GM18870 (cell line): ENCODE data around the gene VSIG8.

Experiments used
- ATAC-seq: cut with Tn5 transposase; IDR thresholded peaks from one replicate; pipeline ENCODE4 v1.9.1; 2021; ENCODE audit warnings: moderate library complexity; ENCODE audit not compliant: unreplicated experiment

Gene VSIG8

GRCh38 chr1:159831412-159832141 lies 30.9 kb downstream of the VSIG8 start:
- ATAC-seq: no peak

DNA sequence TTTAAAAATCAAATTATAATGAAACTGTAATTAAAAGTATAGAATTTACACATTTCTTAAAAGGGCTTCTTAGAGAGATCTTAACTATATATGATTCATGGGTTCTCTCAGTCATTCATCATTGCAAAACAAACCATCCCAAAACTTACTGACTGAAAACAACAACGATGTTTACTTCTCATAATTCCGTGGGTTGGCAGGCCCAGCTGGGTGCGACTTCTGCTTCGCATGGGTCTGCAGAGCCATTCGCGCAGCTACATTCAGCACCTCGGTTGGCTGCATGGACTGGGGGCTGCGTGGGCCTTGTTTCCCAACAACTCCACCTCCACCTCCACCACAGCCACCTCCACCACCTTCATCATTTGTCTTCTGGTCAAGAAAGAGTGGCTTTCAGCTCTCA lies 31.7 kb downstream of the VSIG8 start:
- ATAC-seq: no peak

DNA sequence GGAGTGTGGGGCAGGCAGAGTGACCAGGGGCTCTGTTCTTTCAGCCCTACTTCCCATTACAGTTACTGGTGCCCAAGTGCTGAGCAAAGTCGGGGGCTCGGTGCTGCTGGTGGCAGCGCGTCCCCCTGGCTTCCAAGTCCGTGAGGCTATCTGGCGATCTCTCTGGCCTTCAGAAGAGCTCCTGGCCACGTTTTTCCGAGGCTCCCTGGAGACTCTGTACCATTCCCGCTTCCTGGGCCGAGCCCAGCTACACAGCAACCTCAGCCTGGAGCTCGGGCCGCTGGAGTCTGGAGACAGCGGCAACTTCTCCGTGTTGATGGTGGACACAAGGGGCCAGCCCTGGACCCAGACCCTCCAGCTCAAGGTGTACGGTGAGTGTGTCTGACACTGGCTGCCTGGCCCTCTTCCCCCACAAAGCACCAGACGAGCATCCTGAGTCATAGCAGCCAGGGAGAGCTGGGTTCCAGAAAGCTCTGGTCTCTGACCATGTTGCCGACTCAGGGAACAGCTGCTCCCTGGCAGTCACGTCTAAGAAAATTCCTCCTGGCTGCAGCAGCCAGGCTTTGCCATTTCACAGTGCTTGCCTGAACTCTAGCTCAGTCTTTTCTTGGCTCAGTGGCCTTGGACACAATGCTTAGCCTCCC lies 32.5 kb downstream of the VSIG8 start:
- ATAC-seq: no peak

- ATAC-seq: peak; percentile 76
These were observed 33.2 kb downstream of the VSIG8 start for GRCh38 chr1:159829273-159829634.

GRCh38 chr1:159828581-159829272 lies 33.7 kb downstream of the VSIG8 start:
- no peak for ATAC-seq

GRCh38 chr1:159828176-159828575 lies 34.3 kb downstream of the VSIG8 start:
- no peak for ATAC-seq

DNA sequence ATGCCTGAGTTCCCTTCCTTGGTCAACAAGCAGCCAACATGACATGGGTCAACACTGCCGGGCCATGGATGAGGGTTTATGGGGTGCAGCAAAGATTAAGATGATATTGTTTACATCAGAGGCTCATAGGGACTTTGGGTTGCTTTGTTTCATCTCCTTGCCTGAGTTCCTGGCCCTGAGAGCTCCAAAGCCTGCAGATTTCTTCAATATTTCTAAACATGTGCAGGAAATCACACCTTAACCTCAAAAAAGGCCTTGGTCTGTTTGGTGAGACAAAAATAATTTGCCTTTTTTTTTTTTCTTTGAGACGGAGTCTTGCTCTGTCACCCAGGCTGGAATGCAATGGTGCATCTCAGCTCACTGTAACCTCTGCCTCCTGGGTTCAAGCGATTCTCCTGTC lies 34.9 kb downstream of the VSIG8 start:
- ATAC-seq: no peak

GRCh38 chr1:159827102-159827490 lies 35.4 kb downstream of the VSIG8 start:
- ATAC-seq: no peak

DNA sequence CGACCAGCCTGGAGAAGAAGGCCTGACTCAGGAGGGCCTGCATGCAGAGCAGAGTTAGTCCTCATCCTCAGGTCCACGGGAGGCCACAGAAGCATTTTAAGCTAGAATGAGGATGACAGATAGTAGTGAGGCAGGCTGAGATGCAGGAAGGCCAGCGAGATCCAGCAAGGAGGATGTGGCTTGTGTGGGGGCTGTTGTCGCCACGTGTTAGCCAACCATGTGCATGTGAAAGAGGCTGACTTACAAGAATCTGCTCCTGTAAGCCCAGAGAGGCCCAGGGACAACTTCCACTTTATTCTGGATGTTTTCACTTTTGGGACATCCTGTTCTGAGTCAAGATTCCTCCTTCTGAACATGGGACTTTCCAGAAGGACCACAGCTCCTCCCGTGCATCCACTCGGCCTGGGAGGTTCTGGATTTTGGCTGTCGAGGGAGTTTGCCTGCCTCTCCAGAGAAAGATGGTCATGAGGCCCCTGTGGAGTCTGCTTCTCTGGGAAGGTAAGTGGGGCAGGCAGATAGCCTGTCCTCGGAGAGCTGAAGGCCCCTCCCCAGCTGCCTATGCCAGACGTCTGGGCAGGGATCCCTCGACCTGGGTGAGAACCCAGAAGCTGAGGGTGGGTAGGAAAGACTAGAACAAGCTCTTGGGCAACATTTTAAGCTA lies 35.9 kb downstream of the VSIG8 start, which contains the start of gene SLAMF8:
TSS of gene SLAMF8 (plus strand) at position 433 of the 661 bp plus-strand sequence. CDS start at position 459, 26 bp downstream.
- no peak for ATAC-seq

DNA sequence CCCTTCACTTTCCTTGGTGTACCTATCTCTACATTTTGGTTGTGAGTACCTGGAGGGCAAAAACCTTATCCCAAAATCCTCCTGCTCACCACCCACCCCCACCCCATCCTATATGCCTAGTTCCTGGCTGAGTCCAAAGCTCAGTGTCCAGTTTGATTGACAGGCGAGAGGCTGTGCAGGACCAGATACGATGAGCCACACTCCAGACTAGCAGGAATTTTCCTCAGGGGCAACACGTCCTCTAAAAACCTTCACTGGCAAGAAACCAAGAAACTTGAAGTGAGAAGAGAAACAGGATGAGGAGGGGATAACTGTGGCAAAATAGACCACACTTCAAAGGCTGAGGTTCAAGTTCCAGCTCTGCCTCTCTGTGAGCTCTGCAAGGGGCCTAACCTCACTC lies 36.9 kb downstream of the VSIG8 start:
- ATAC-seq: no peak

DNA sequence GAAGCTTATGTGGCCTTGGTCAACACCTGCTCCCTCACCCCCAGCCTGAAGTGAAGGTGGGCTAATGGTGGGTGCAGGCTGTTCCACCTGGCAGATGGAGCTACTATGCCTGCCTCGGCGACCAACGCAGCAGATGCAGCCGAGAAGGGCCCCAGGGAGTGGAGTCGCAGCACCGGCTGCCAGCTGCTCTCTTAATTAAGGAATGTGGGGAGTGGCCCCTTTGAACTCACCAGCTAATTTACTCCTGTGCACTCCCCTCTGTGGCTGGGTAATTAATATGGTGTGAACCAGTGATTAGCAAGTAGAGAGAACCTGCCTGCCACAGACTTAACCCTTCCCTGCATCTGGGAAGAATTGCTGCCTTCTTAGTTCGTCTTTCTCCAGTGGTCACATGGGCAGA lies 39.1 kb downstream of the VSIG8 start:
- no peak for ATAC-seq

DNA sequence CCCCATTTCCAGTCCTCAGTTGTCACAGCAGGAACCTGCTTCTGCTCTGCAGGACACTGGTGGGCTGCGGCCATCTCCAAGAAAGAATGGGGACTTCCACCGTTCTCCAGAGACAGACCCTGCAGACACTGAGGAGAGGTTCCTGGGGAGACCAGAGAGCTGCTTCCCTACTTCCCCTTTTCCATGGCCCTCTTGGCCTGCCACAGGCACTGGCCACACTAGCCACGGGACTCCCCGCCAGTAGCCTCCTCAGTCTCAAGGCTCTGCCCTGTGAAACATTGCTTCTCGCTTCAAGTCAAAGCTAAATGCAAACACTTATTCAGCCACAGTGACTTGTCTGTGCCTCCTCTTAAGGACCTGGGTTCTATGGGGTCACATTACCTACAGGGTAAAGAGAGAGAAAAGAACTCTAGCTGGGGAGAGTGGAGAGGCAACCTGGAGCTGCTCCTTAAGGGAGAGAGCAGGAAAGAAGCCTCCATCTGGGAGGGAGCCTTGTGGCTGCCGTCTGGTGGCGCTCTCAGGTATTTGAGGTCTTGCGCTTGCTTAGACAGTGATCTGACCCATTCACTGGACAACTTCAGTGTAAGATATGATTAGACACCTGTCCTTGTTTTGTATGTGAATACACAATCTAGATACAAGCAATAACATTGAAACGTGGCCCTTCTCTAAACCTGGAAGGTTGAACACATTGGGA lies 41.1 kb downstream of the VSIG8 start:
- ATAC-seq: no peak

GRCh38 chr1:159817276-159818041 lies 45.0 kb downstream of the VSIG8 start:
- no peak for ATAC-seq

GRCh38 chr1:159815926-159816325 lies 46.5 kb downstream of the VSIG8 start:
- ATAC-seq: no peak

DNA sequence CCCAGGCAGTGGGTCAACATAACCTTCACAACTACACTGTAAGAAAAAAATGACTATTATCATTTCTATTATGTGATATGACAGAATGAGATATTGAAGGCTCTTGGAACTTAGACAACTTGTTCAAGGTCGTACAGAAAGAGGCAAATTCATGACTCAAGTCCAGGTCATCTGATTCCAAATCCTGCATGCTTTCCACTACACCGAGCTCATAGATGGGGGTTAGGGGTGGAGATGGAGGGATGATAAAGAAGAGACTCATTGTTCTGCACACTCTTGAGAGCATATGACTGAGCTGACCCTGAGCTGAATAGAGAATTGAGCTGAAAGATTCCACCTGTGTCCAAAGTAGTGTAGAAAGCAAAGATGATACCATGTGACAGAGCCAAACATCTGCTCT lies 57.5 kb downstream of the VSIG8 start:
- no peak for ATAC-seq
